Lower leg skin (tissue), 4 donors: ENCODE measurements around the gene COX10. TPM values are rescaled to one million over a fixed set of nuclear protein-coding genes. Genes with fewer than 3 reads are reported as not detected.
A peak's percentile ranks its signal among the peaks of the same experiment; 100 is the strongest.

Experiments
- DNase-seq, 2 donors: peaks; one replicate each; pipeline ENCODE4 v3.0.0-alpha.2; 2019; ENCODE audit warnings: low spot score in 2 of 2
- H3K4me3 ChIP-seq: fragments of 200-600 bp; sonication (generic); 2 replicates; pipeline ENCODE4 v1.5.1; 2017; ENCODE audit warnings: mild to moderate bottlenecking, low read depth; ENCODE audit not compliant: poor library complexity, severe bottlenecking
- POLR2A ChIP-seq, 2 donors: fragments of 450-650 bp; IDR thresholded peaks; one replicate each; pipeline ENCODE4 v1.6.1; 2016 to 2017; ENCODE audit warnings: antibody characterized with exemption in 2 of 2, mild to moderate bottlenecking in 1 of 2, moderate library complexity in 1 of 2
- WGBS, 2 donors: methylation state at CpG; one replicate each; pipeline ENCODE4 v1.1.5; 2018; 5-methylcytosine and 5-hydroxymethylcytosine counted together
- intact Hi-C: fragments of 100-400 bp; cut with DNase I; formaldehyde crosslinking; loops from one replicate; pipeline ENCODE4 v1.15.0; 2023; ENCODE audit warnings: low total_unique reads
- total RNA-seq, 4 donors: library from RNA; depleted of rRNA; stranded (reverse); fragments of >200 nt; gene quantifications; one replicate each; pipeline ENCODE4 v1.1.0, GENCODE V29; 2016
- TF ChIP-seq, protein P1 (sequence below), 3 donors: fragments of 450-650 bp; IDR thresholded peaks; one replicate each; pipeline ENCODE4 v1.5.1; 2016; ENCODE audit warnings: antibody characterized with exemption in 3 of 3, mild to moderate bottlenecking in 3 of 3, moderate library complexity in 2 of 3

COX10 gene
- total RNA-seq, 4 donors from 2014 or later: 17.8 to 24.5 (median 21.6) TPM

DNA sequence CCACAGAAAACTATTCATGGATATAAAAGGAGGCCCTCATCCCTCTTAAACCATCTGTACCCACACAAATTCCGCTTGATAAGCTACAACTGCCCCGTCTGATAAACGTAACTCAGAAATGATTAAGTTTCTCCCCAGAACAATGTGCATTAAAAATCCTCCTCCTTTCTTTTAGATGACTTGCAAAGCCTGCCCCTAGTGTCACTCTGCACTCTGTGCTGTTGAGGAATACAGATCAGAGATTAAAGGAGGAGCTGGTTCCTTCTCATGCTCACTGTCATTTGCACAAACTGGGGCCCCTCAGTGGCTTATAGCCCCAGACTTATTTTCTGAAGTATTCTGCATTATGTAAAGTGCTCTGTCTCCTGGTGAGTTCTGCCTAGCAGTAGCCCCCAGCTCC lies 134.1 kb downstream of the COX10 start:
- intact Hi-C loops: no loop called here
- DNase-seq: no peak
- no peak overlapping the region for H3K4me3 ChIP-seq
- TF ChIP-seq, protein P1, sequence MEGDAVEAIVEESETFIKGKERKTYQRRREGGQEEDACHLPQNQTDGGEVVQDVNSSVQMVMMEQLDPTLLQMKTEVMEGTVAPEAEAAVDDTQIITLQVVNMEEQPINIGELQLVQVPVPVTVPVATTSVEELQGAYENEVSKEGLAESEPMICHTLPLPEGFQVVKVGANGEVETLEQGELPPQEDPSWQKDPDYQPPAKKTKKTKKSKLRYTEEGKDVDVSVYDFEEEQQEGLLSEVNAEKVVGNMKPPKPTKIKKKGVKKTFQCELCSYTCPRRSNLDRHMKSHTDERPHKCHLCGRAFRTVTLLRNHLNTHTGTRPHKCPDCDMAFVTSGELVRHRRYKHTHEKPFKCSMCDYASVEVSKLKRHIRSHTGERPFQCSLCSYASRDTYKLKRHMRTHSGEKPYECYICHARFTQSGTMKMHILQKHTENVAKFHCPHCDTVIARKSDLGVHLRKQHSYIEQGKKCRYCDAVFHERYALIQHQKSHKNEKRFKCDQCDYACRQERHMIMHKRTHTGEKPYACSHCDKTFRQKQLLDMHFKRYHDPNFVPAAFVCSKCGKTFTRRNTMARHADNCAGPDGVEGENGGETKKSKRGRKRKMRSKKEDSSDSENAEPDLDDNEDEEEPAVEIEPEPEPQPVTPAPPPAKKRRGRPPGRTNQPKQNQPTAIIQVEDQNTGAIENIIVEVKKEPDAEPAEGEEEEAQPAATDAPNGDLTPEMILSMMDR (IDR thresholded peaks at IDR 0.05): no peak
- no peak for TF ChIP-seq POLR2A (IDR thresholded peaks at IDR 0.05)
- WGBS, 2 donors: 87 to 94% methylated on average over 3 of the region's 3 CpGs

DNA sequence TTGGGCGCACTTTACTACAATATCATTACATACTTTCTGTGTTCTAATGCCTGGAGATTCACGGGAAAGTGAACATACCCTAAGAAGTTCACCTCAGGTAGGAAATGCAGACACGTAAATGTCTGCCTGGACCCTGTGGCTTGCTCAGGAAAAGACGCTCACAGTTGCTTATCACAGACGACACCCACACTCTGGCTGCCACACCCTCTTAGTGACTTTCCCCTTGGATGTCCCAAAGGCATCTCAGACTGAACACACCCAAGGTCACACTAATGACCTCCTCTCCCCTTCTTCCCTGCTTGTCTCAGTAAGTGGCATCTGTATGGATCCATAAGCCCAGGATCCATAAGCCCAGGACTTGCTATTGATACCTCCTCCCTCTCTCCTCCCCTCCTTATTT lies 134.8 kb downstream of the COX10 start:
- TF ChIP-seq POLR2A (IDR thresholded peaks at IDR 0.05): no peak
- TF ChIP-seq, protein P1 (IDR thresholded peaks at IDR 0.05): no peak
- no peak overlapping the region for H3K4me3 ChIP-seq
- no peak for DNase-seq
- intact Hi-C loops: no loop called here
- 65 to 75% methylated on average over 5 of the region's 5 CpGs for WGBS, 2 donors

GRCh38 chr17:14204546-14204945 lies 135.2 kb downstream of the COX10 start:
- DNase-seq: no peak
- intact Hi-C loops: no loop called here
- no peak overlapping the region for H3K4me3 ChIP-seq
- TF ChIP-seq POLR2A (IDR thresholded peaks at IDR 0.05): no peak
- TF ChIP-seq, protein P1 (IDR thresholded peaks at IDR 0.05): no peak
- WGBS, 2 donors: 88 to 90% methylated on average over 2 of the region's 2 CpGs

DNA sequence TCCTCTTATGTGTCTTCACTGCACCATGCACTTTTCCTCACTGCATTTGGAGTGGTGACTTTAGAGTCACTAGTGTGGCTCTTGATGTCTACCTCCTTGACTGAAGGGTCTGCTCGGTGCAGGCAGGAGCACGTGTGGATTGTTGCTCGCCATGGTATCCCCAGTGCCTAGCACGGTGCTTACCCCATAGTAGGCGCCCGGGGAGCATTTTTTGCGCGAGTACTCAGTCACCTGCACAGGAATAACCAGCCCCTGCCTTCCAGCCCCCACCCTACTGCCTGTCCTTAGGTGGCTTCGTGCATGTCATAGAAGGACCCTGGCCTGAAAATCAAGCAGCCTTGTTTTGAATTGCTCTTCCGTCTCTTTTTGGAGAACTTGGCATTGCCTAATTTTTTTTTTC lies 136.1 kb downstream of the COX10 start:
- no peak overlapping the region for H3K4me3 ChIP-seq
- intact Hi-C loops: no loop called here
- DNase-seq: no peak
- WGBS, 2 donors: 89 to 92% methylated on average over 10 of the region's 10 CpGs
- no peak for TF ChIP-seq POLR2A (IDR thresholded peaks at IDR 0.05)
- TF ChIP-seq, protein P1 (IDR thresholded peaks at IDR 0.05): no peak

GRCh38 chr17:14205992-14206461 lies 136.7 kb downstream of the COX10 start:
- intact Hi-C loops: no loop called here
- TF ChIP-seq, protein P1 (IDR thresholded peaks at IDR 0.05): no peak
- no peak for TF ChIP-seq POLR2A (IDR thresholded peaks at IDR 0.05)
- no peak overlapping the region for H3K4me3 ChIP-seq
- 50 to 55% methylated on average over 12 to 13 of the region's 13 CpGs for WGBS, 2 donors
- DNase-seq: peak; percentile 77 to 89

DNA sequence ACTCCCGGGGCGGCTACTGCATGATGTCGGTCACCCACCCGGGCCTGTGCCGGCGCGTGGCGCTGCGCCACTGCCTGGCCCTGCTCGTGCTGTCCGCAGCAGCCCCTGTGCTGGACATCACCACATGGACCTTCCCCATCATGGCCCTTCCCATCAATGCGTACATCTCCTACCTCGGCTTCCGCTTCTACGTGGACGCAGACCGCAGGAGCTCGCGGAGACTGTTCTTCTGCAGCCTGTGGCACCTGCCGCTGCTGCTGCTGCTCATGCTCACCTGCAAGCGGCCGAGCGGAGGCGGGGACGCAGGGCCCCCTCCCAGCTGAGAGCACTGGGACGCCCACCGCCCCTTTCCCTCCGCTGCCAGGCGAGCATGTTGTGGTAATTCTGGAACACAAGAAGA lies 137.6 kb downstream of the COX10 start:
- no peak for TF ChIP-seq POLR2A (IDR thresholded peaks at IDR 0.05)
- TF ChIP-seq, protein P1 (IDR thresholded peaks at IDR 0.05): no peak
- intact Hi-C loops: no loop called here
- no peak overlapping the region for H3K4me3 ChIP-seq
- 95 to 97% methylated on average over 29 of the region's 29 CpGs for WGBS, 2 donors
- no peak for DNase-seq
